Lung (tissue), 12 donors: ENCODE results near the gene GPR152. TPM values are rescaled to one million over a fixed set of nuclear protein-coding genes. Genes with fewer than 3 reads are reported as not detected.

Experiments used
- ATAC-seq: fragments of 200-7000 bp; cut with Tn5 transposase; one replicate; pipeline ENCODE4 v1.9.1; 2020; ENCODE audit warnings: moderate number of reproducible peaks; ENCODE audit not compliant: insufficient read depth, low FRiP score
- DNase-seq, 3 donors: peaks; one replicate each; pipeline ENCODE4 v3.0.0-alpha.2; 2013 to 2017
- H3K27ac ChIP-seq, 2 donors: one replicate each; pipeline ENCODE4 v1.5.1; 2013; ENCODE audit warnings: mild to moderate bottlenecking in 2 of 2, moderate library complexity in 2 of 2, control low read depth in 1 of 2, inconsistent platforms in 1 of 2, low read depth in 1 of 2, low read length in 1 of 2
- H3K27me3 ChIP-seq, 3 donors: one replicate each; pipeline ENCODE4 v1.5.1; 2013; ENCODE audit warnings: low read length in 2 of 3; ENCODE audit not compliant: control insufficient read depth in 3 of 3, insufficient read depth in 3 of 3
- H3K36me3 ChIP-seq, 4 donors: one replicate each; pipeline ENCODE4 v1.5.1; 2013; ENCODE audit warnings: low read length in 4 of 4, mild to moderate bottlenecking in 1 of 4, moderate library complexity in 1 of 4; ENCODE audit not compliant: control insufficient read depth in 4 of 4, insufficient read depth in 4 of 4
- H3K4me1 ChIP-seq, 5 donors: one replicate each; pipeline ENCODE4 v1.5.1; 2013; ENCODE audit warnings: low read length in 5 of 5, mild to moderate bottlenecking in 2 of 5, moderate library complexity in 1 of 5; ENCODE audit not compliant: control insufficient read depth in 5 of 5, insufficient read depth in 5 of 5
- H3K4me3 ChIP-seq: one replicate; pipeline ENCODE4 v1.5.1; 2013; ENCODE audit warnings: mild to moderate bottlenecking, control low read depth, moderate library complexity
- H3K9ac ChIP-seq, 2 donors: one replicate each; pipeline ENCODE4 v1.5.1; 2013; ENCODE audit warnings: low read length in 2 of 2, control low read depth in 1 of 2; ENCODE audit not compliant: insufficient read depth in 1 of 2
- H3K9me3 ChIP-seq, 4 donors: one replicate each; pipeline ENCODE4 v1.5.1; 2013; ENCODE audit warnings: low read length in 3 of 4, mild to moderate bottlenecking in 1 of 4, moderate library complexity in 1 of 4; ENCODE audit not compliant: control insufficient read depth in 4 of 4, insufficient read depth in 3 of 4
- CTCF ChIP-seq: IDR thresholded peaks from 2 replicates; pipeline ENCODE4 v1.5.1; 2012; ENCODE audit warnings: mild to moderate bottlenecking; ENCODE audit errors: control extremely low read depth, extremely low read depth
- WGBS, 2 donors: extraction: QIAGEN DNeasy Blood & Tissue Kit; methylation state at CpG; one replicate each; pipeline ENCODE4 v1.1.7; 2013; 5-methylcytosine and 5-hydroxymethylcytosine counted together
- polyA plus RNA-seq, 2 donors: library from polyadenylated mRNA; stranded (reverse); fragments of 200-250 nt; gene quantifications; one replicate each; pipeline ENCODE4 v1.2.1, GENCODE V29; 2013
- total RNA-seq, 2 donors: library from RNA; depleted of rRNA in 1 of 2; stranded (reverse); fragments of >200 nt in 1 of 2; gene quantifications; one replicate each; pipeline ENCODE4 v1.2.1, GENCODE V29; 2014 to 2021
- donor health status: control.
- donor health status: control.
- donor health status: Bipolar disorder and iron deficiency.
- donor health status: healthy.
- donor health status: DM: yes; HTN: yes; CAD: no.

Gene GPR152
- total and polyA plus RNA-seq, 4 donors, result 0.06 TPM; not detected in 3

DNA sequence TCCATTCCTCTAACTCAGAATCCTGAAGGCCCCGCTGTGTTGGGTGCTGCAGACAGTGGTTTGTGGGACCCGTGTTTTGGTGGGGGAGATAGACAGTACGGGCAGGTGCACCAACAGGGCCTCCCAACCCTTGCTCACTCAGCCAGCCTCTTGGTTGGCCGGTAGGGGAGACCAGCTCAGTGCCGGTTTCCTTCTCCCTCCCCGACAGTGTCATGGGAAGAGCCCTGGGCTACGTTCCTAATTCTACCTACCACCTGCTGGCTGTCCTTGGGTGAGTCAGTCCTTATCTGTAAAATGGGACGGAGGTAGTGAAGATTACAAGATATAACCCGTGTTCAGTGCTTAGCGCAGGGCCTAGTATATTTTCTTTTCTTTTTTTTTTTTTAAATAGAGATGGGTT, 10.7 kb upstream of the GPR152 start:
- Histone ChIP-seq H3K4me3 (no peak overlapping the region), H3K27me3 (no peaks in the 10 kb centered on the region), H3K27ac (no peak overlapping the region), H3K9me3 (no peaks in the 10 kb centered on the region), H3K4me1 (peaks cover 0 to 19% (median 4%) of the 10 kb centered on the region in 5 donors), H3K36me3 (no peaks in the 10 kb centered on the region), H3K9ac (no peak overlapping the region)
- no peak for TF ChIP-seq CTCF
- 96 to 97% methylated on average over 10 of the region's 10 CpGs for WGBS, 2 donors
- DNase-seq (no peak), ATAC-seq (no peak)

- ATAC-seq, result no peak
- Histone ChIP-seq H3K27ac (no peak overlapping the region), H3K4me3 (no peak overlapping the region), H3K36me3 (no peaks in the 10 kb centered on the region), H3K9ac (no peak overlapping the region), H3K27me3 (no peaks in the 10 kb centered on the region), H3K9me3 (no peaks in the 10 kb centered on the region), H3K4me1 (no peaks in the 10 kb centered on the region)
- DNase-seq, result no peak
- no peak for TF ChIP-seq CTCF
- 92 to 94% methylated on average over 17 to 19 of the region's 19 CpGs for WGBS, 2 donors
Observed at GRCh38 chr11:67458266-67458665, 5.7 kb upstream of the GPR152 start.

GRCh38 chr11:67457453-67457852, 4.9 kb upstream of the GPR152 start:
- Histone ChIP-seq H3K9me3 (no peaks in the 10 kb centered on the region), H3K4me1 (no peaks in the 10 kb centered on the region), H3K9ac (no peak overlapping the region), H3K36me3 (no peaks in the 10 kb centered on the region), H3K27me3 (no peaks in the 10 kb centered on the region), H3K27ac (no peak overlapping the region), H3K4me3 (no peak overlapping the region)
- DNase-seq (no peak), ATAC-seq (no peak)
- WGBS, 2 donors, result 95 to 97% methylated on average over 12 of the region's 12 CpGs
- no peak for TF ChIP-seq CTCF

- ATAC-seq (no peak), DNase-seq (no peak)
- Histone ChIP-seq H3K36me3 (no peaks in the 10 kb centered on the region), H3K27ac (no peak overlapping the region), H3K4me1 (no peaks in the 10 kb centered on the region), H3K9me3 (no peaks in the 10 kb centered on the region), H3K4me3 (no peak overlapping the region), H3K9ac (no peak overlapping the region), H3K27me3 (no peaks in the 10 kb centered on the region)
- no peak for TF ChIP-seq CTCF
- WGBS, 2 donors, result 83 to 91% methylated on average over 24 to 25 of the region's 25 CpGs
Observed at GRCh38 chr11:67456068-67456705, 3.7 kb upstream of the GPR152 start.
